ENCODE measurements around the gene PYCR2.
"Not testable (repeated sequence)": the region's sequence is repeated elsewhere in the genome, so short reads cannot be mapped to it uniquely, and the experiment has no call there.

The PYCR2 gene

GRCh38 chr1:225941942-225942222, 17.8 kb upstream of the PYCR2 start:
- no peak for DNase-seq

GRCh38 chr1:225941187-225941941, 17.3 kb upstream of the PYCR2 start, which contains the start of gene LEFTY2:
LEFTY2 (minus strand) TSS chr1:225941220; CDS start chr1:225941140, 80 bp downstream.
- no peak for DNase-seq

- no peak for DNase-seq
These were observed 16.5 kb upstream of the PYCR2 start for GRCh38 chr1:225940385-225941151.

GRCh38 chr1:225939939-225940310, 15.9 kb upstream of the PYCR2 start:
- not testable (repeated sequence) for DNase-seq

GRCh38 chr1:225939097-225939938, 15.3 kb upstream of the PYCR2 start:
- DNase-seq = not testable (repeated sequence)

GRCh38 chr1:225937048-225937968, 13.3 kb upstream of the PYCR2 start:
- no peak for DNase-seq

GRCh38 chr1:225936523-225936922, 12.5 kb upstream of the PYCR2 start:
- DNase-seq = no peak

GRCh38 chr1:225936086-225936485, 12.0 kb upstream of the PYCR2 start:
- not testable (repeated sequence) for DNase-seq

GRCh38 chr1:225934711-225935110, 10.7 kb upstream of the PYCR2 start:
- DNase-seq = no peak

- no peak for DNase-seq
These were observed 9.0 kb upstream of the PYCR2 start for GRCh38 chr1:225933072-225933471.

GRCh38 chr1:225931270-225932136, 7.5 kb upstream of the PYCR2 start:
- DNase-seq = no peak

GRCh38 chr1:225930566-225930965, 6.5 kb upstream of the PYCR2 start:
- no peak for DNase-seq

GRCh38 chr1:225929462-225929861, 5.4 kb upstream of the PYCR2 start:
- not testable (repeated sequence) for DNase-seq

GRCh38 chr1:225928186-225929175, 4.4 kb upstream of the PYCR2 start:
- DNase-seq = no peak

GRCh38 chr1:225926551-225927113, 2.6 kb upstream of the PYCR2 start:
- no peak for DNase-seq

GRCh38 chr1:225923381-225923691, 714 bp downstream of the PYCR2 start:
- no peak for DNase-seq

GRCh38 chr1:225921734-225922709, 2.0 kb downstream of the PYCR2 start:
- DNase-seq = no peak

GRCh38 chr1:225919906-225920305, 4.1 kb downstream of the PYCR2 start:
- DNase-seq = no peak

- DNase-seq = no peak
These were observed 5.8 kb downstream of the PYCR2 start for GRCh38 chr1:225918280-225918679.

Data from effector CD4-positive, alpha-beta T cell (primary cell).